Fibroblast of skin of left quadriceps (primary cell): ENCODE data around the gene WNT6.

Source experiments
- DNase-seq, 2 experiments: peaks; one replicate each; pipeline ENCODE4 v3.0.0-alpha.2; 2013; ENCODE audit warnings: low read depth in 2 of 2

Gene WNT6

GRCh38 chr2:218859556-218859987 lies at the start of gene WNT6:
Gene WNT6, plus strand, starts transcription at chr2:218859805. Its CDS starts 233 bp downstream, at chr2:218860038.
- no peak for DNase-seq

- DNase-seq: no peak
These were observed 49.3 kb upstream of the WNT6 start for GRCh38 chr2:218810256-218810655.

- DNase-seq: no peak
These were observed 48.2 kb upstream of the WNT6 start for GRCh38 chr2:218811382-218811781.

- no peak for DNase-seq
These were observed 47.3 kb upstream of the WNT6 start for GRCh38 chr2:218812096-218812815.

GRCh38 chr2:218812861-218813260 lies 46.7 kb upstream of the WNT6 start:
- no peak for DNase-seq

- no peak for DNase-seq
These were observed 45.7 kb upstream of the WNT6 start for GRCh38 chr2:218813771-218814460.

GRCh38 chr2:218814540-218815243 lies 44.9 kb upstream of the WNT6 start:
- DNase-seq: no peak

- DNase-seq: no peak
These were observed 44.4 kb upstream of the WNT6 start for GRCh38 chr2:218815244-218815637.

- no peak for DNase-seq
These were observed 44.0 kb upstream of the WNT6 start for GRCh38 chr2:218815649-218816048.

- no peak for DNase-seq
These were observed 43.0 kb upstream of the WNT6 start for GRCh38 chr2:218816561-218817011.

GRCh38 chr2:218819093-218819492 lies 40.5 kb upstream of the WNT6 start:
- no peak for DNase-seq

GRCh38 chr2:218820746-218821369 lies 38.7 kb upstream of the WNT6 start:
- no peak for DNase-seq

GRCh38 chr2:218821605-218822211 lies 37.9 kb upstream of the WNT6 start:
- DNase-seq: no peak

GRCh38 chr2:218822622-218823021 lies 37.0 kb upstream of the WNT6 start:
- no peak for DNase-seq

- DNase-seq: no peak
These were observed 36.3 kb upstream of the WNT6 start for GRCh38 chr2:218823196-218823855.

GRCh38 chr2:218824004-218824403 lies 35.6 kb upstream of the WNT6 start:
- DNase-seq: no peak

GRCh38 chr2:218826791-218827190 lies 32.8 kb upstream of the WNT6 start:
- DNase-seq: no peak

- no peak for DNase-seq
These were observed 31.7 kb upstream of the WNT6 start for GRCh38 chr2:218827701-218828476.

- DNase-seq: no peak
These were observed 31.2 kb upstream of the WNT6 start for GRCh38 chr2:218828477-218828778.

GRCh38 chr2:218829868-218830451 lies 29.6 kb upstream of the WNT6 start:
- DNase-seq: no peak
